Measurements from ENCODE around the gene IL19. TPM values are rescaled to one million over a fixed set of nuclear protein-coding genes. Genes with fewer than 3 reads are reported as not detected.

IL19 gene
- total and polyA plus RNA-seq, 4 donors = not detected

DNA sequence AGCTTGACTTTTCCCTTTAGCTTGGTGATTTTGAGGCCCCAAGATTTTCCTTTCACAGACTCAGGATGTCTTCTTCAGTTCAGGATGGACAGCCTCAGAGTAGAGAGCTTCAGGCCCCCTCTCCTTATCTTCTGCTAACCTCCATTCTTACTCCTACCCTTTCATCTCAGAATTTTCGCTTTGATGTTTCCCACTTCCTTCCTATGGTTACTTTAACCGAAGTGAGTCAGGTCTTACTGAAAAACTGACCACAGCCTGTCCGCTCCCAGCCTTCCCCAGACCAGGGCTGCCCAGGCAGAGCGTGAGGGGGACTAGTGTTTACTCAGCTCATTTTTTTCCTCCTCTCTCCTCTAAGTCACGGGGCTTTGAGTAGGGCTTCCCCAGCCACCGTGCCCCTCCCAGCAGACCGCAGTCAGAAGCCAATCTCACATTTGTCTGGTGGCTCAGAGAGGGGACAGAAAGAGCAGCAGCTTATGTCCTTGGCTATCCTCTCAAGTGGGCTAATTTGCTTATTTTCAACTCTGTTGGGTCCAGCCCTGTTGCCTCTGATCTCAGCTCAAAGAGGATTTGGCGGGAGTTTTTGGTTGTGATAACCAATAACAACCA is 4.2 kb upstream of the IL19 start:
- Histone ChIP-seq H3K9me3 (ENCODE audit: control insufficient read depth in 4 of 4, low read length in 3 of 4) (peaks cover 0 to 2% (median 0%) of the 10 kb centered on the region in 4 donors), H3K4me3 (ENCODE audit: low read depth in 1 of 3, low read length in 3 of 3) (no peak overlapping the region), H3K9ac (ENCODE audit: low read depth in 1 of 2, low read length in 2 of 2) (no peak overlapping the region), H3K27ac (ENCODE audit: low read depth in 1 of 2, low read length in 2 of 2) (no peak overlapping the region), H3K36me3 (ENCODE audit: control insufficient read depth in 4 of 4, insufficient read depth in 3 of 4, low read depth in 1 of 4, low read length in 3 of 4) (no peaks in the 10 kb centered on the region), H3K27me3 (ENCODE audit: control insufficient read depth in 4 of 4, insufficient read depth in 4 of 4, low read length in 3 of 4) (peaks cover 0 to 2% (median 0%) of the 10 kb centered on the region in 4 donors), H3K4me1 (ENCODE audit: control insufficient read depth in 4 of 4, insufficient read depth in 4 of 4, low read length in 3 of 4) (peaks cover 0 to 1% (median 0%) of the 10 kb centered on the region in 4 donors)
- WGBS = 51% methylated on average over 8 of the region's 8 CpGs
- no peak for DNase-seq (ENCODE audit: low spot score)
- no peak for TF ChIP-seq HNF4G (IDR thresholded peaks at IDR 0.05)
- TF ChIP-seq, protein P1, sequence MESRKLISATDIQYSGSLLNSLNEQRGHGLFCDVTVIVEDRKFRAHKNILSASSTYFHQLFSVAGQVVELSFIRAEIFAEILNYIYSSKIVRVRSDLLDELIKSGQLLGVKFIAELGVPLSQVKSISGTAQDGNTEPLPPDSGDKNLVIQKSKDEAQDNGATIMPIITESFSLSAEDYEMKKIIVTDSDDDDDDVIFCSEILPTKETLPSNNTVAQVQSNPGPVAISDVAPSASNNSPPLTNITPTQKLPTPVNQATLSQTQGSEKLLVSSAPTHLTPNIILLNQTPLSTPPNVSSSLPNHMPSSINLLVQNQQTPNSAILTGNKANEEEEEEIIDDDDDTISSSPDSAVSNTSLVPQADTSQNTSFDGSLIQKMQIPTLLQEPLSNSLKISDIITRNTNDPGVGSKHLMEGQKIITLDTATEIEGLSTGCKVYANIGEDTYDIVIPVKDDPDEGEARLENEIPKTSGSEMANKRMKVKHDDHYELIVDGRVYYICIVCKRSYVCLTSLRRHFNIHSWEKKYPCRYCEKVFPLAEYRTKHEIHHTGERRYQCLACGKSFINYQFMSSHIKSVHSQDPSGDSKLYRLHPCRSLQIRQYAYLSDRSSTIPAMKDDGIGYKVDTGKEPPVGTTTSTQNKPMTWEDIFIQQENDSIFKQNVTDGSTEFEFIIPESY (IDR thresholded peaks at IDR 0.05) = no peak
- TF ChIP-seq RAD21 (IDR thresholded peaks at IDR 0.05) = no peak
- TF ChIP-seq, protein P2, sequence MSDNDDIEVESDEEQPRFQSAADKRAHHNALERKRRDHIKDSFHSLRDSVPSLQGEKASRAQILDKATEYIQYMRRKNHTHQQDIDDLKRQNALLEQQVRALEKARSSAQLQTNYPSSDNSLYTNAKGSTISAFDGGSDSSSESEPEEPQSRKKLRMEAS (IDR thresholded peaks at IDR 0.05) = no peak
- TF ChIP-seq, protein P3, sequence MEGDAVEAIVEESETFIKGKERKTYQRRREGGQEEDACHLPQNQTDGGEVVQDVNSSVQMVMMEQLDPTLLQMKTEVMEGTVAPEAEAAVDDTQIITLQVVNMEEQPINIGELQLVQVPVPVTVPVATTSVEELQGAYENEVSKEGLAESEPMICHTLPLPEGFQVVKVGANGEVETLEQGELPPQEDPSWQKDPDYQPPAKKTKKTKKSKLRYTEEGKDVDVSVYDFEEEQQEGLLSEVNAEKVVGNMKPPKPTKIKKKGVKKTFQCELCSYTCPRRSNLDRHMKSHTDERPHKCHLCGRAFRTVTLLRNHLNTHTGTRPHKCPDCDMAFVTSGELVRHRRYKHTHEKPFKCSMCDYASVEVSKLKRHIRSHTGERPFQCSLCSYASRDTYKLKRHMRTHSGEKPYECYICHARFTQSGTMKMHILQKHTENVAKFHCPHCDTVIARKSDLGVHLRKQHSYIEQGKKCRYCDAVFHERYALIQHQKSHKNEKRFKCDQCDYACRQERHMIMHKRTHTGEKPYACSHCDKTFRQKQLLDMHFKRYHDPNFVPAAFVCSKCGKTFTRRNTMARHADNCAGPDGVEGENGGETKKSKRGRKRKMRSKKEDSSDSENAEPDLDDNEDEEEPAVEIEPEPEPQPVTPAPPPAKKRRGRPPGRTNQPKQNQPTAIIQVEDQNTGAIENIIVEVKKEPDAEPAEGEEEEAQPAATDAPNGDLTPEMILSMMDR (IDR thresholded peaks at IDR 0.05; ENCODE audit: low read depth, low read length, missing input control) = no peak
- TF ChIP-seq YY1 (IDR thresholded peaks at IDR 0.05) = no peak
- no peak for TF ChIP-seq TAF1 (conservative IDR thresholded peaks at IDR 0.05)
- TF ChIP-seq FOXA1 (IDR thresholded peaks at IDR 0.05) = no peak
- TF ChIP-seq NR2F2 (IDR thresholded peaks at IDR 0.05) = no peak
- TF ChIP-seq, protein P4, sequence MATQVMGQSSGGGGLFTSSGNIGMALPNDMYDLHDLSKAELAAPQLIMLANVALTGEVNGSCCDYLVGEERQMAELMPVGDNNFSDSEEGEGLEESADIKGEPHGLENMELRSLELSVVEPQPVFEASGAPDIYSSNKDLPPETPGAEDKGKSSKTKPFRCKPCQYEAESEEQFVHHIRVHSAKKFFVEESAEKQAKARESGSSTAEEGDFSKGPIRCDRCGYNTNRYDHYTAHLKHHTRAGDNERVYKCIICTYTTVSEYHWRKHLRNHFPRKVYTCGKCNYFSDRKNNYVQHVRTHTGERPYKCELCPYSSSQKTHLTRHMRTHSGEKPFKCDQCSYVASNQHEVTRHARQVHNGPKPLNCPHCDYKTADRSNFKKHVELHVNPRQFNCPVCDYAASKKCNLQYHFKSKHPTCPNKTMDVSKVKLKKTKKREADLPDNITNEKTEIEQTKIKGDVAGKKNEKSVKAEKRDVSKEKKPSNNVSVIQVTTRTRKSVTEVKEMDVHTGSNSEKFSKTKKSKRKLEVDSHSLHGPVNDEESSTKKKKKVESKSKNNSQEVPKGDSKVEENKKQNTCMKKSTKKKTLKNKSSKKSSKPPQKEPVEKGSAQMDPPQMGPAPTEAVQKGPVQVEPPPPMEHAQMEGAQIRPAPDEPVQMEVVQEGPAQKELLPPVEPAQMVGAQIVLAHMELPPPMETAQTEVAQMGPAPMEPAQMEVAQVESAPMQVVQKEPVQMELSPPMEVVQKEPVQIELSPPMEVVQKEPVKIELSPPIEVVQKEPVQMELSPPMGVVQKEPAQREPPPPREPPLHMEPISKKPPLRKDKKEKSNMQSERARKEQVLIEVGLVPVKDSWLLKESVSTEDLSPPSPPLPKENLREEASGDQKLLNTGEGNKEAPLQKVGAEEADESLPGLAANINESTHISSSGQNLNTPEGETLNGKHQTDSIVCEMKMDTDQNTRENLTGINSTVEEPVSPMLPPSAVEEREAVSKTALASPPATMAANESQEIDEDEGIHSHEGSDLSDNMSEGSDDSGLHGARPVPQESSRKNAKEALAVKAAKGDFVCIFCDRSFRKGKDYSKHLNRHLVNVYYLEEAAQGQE (IDR thresholded peaks at IDR 0.05) = no peak
- no peak for TF ChIP-seq JUND (IDR thresholded peaks at IDR 0.05)
- TF ChIP-seq, protein P5, sequence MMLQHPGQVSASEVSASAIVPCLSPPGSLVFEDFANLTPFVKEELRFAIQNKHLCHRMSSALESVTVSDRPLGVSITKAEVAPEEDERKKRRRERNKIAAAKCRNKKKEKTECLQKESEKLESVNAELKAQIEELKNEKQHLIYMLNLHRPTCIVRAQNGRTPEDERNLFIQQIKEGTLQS (IDR thresholded peaks at IDR 0.05) = no peak

DNA sequence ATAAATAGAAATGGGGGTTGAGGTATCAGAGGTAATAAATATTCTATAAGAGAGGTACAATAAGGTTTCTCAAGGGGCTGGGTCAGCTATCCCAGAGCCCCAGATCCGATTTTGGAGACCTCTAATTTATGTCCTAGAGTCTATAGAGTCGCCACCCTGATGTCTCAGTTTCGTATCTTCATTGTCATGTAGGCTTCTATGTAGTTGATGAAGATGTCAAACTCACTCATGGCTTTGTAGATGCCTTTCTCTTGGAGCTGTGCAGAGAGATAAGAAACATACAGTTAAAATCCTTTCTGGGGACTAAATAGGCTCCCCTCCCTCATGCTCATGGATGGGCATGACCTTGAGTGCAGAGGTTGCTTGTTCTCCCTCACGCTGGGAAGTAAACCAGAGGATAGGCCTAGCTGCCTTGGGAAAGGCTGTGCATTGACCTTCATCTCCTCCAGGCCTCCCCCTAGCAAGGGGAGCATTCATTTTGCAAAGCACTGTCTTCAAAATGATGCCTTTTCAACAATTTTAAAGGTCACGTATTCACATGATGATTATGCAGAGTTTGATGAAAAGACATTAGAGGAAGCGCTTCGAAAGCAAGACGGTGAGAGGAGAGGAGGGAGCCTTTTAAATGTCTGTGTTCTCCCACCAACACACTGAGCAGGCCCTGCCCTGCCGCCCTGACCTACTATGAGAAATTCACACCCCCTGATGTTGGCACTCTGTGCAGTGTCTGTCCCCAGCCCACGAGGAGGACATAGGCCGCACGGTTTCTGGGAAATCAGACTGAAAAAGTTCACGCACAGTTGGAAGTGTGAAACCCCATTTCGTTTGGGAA is 1.9 kb upstream of the IL19 start:
- TF ChIP-seq RXRA (IDR thresholded peaks at IDR 0.05) (no peak), NR2F2 (IDR thresholded peaks at IDR 0.05) (no peak), FOXA2 (IDR thresholded peaks at IDR 0.05) (no peak), HNF4A (conservative IDR thresholded peaks at IDR 0.05) (no peak), SP1 (IDR thresholded peaks at IDR 0.05) (no peak), HNF4G (IDR thresholded peaks at IDR 0.05) (no peak)
- TF ChIP-seq, protein P4 (IDR thresholded peaks at IDR 0.05) = no peak
- Histone ChIP-seq H3K36me3 (ENCODE audit: control insufficient read depth in 4 of 4, insufficient read depth in 3 of 4, low read depth in 1 of 4, low read length in 3 of 4) (no peaks in the 10 kb centered on the region), H3K27ac (ENCODE audit: low read depth in 1 of 2, low read length in 2 of 2) (no peak overlapping the region), H3K4me3 (ENCODE audit: low read depth in 1 of 3, low read length in 3 of 3) (no peak overlapping the region), H3K9ac (ENCODE audit: low read depth in 1 of 2, low read length in 2 of 2) (no peak overlapping the region), H3K9me3 (ENCODE audit: control insufficient read depth in 4 of 4, low read length in 3 of 4) (peaks cover 0 to 2% (median 0%) of the 10 kb centered on the region in 4 donors), H3K27me3 (ENCODE audit: control insufficient read depth in 4 of 4, insufficient read depth in 4 of 4, low read length in 3 of 4) (no peaks in the 10 kb centered on the region), H3K4me1 (ENCODE audit: control insufficient read depth in 4 of 4, insufficient read depth in 4 of 4, low read length in 3 of 4) (peaks cover 0 to 2% (median under 1%) of the 10 kb centered on the region in 4 donors)
- no peak for DNase-seq (ENCODE audit: low spot score)
- WGBS = 81% methylated on average over 14 of the region's 14 CpGs

Data from liver (tissue), 9 donors.